Measurements from ENCODE around the gene FANCG.

The FANCG gene

GRCh38 chr9:35060548-35061207 is 19.1 kb downstream of the FANCG start:
- Histone ChIP-seq H3K14ac (ENCODE audit: low read length in 2 of 2) (no peak overlapping the region), H3K9me3 (ENCODE audit: control insufficient read depth, low read length) (no peaks in the 10 kb centered on the region), H3K9ac (ENCODE audit: low read length) (no peak overlapping the region), H3K79me1 (replicated peaks; ENCODE audit: low read length, poor library complexity, severe bottlenecking) (peaks cover 50% of the 10 kb centered on the region), H3K4me1 (ENCODE audit: control insufficient read depth, insufficient read depth, low read depth, low read length) (no peaks in the 10 kb centered on the region), H3K27me3 (ENCODE audit: control insufficient read depth in 1 of 2, insufficient read depth in 1 of 2, low read length in 2 of 2) (no peaks in the 10 kb centered on the region), H2AFZ (ENCODE audit: low read depth, low read length) (no peak overlapping the region), H2BK120ac (ENCODE audit: low read depth, low read length) (no peak overlapping the region), H3K4me3 (ENCODE audit: insufficient read depth in 1 of 2, low read depth in 1 of 2, low read length in 2 of 2) (no peak overlapping the region), H3K27ac (ENCODE audit: low read length, poor library complexity, severe bottlenecking) (no peak overlapping the region), H2BK15ac (ENCODE audit: low read depth, poor library complexity, severe bottlenecking) (no peak overlapping the region), H3K23ac (ENCODE audit: low read length in 2 of 2) (no peak overlapping the region), H2AK5ac (ENCODE audit: low read length, severe bottlenecking) (no peak overlapping the region), H2BK5ac (ENCODE audit: low read depth, low read length, poor library complexity, severe bottlenecking) (no peak overlapping the region), H3K4me2 (ENCODE audit: low read length, poor library complexity, severe bottlenecking) (no peak overlapping the region), H2BK12ac (ENCODE audit: low read length in 2 of 2) (no peak overlapping the region), H4K91ac (ENCODE audit: low read length) (no peak overlapping the region), H4K8ac (ENCODE audit: low read length) (peak overlapping the region; percentile 27), H3K36me3 (ENCODE audit: control insufficient read depth in 1 of 2, insufficient read depth in 2 of 2, low read depth in 1 of 2, low read length in 2 of 2) (peaks cover 76 to 100% of the 10 kb centered on the region in 2 experiments), H3K18ac (ENCODE audit: low read depth in 1 of 2, low read length in 2 of 2) (no peak overlapping the region), H3K4ac (ENCODE audit: low read depth in 1 of 2, low read length in 2 of 2) (no peak overlapping the region)
- 98% methylated on average over 11 of the region's 11 CpGs for WGBS
- no peak for DNase-seq

GRCh38 chr9:35059438-35059837 is 20.3 kb downstream of the FANCG start:
- Histone ChIP-seq H3K4me2 (ENCODE audit: low read length, poor library complexity, severe bottlenecking) (no peak overlapping the region), H2BK12ac (ENCODE audit: low read length in 2 of 2) (no peak overlapping the region), H3K14ac (ENCODE audit: low read length in 2 of 2) (no peak overlapping the region), H3K4ac (ENCODE audit: low read depth in 1 of 2, low read length in 2 of 2) (no peak overlapping the region), H4K8ac (ENCODE audit: low read length) (no peak overlapping the region), H3K9me3 (ENCODE audit: control insufficient read depth, low read length) (no peaks in the 10 kb centered on the region), H2BK5ac (ENCODE audit: low read depth, low read length, poor library complexity, severe bottlenecking) (no peak overlapping the region), H3K9ac (ENCODE audit: low read length) (no peak overlapping the region), H3K27ac (ENCODE audit: low read length, poor library complexity, severe bottlenecking) (no peak overlapping the region), H2AK5ac (ENCODE audit: low read length, severe bottlenecking) (no peak overlapping the region), H3K4me3 (ENCODE audit: insufficient read depth in 1 of 2, low read depth in 1 of 2, low read length in 2 of 2) (no peak overlapping the region), H3K4me1 (ENCODE audit: control insufficient read depth, insufficient read depth, low read depth, low read length) (no peaks in the 10 kb centered on the region), H3K23ac (ENCODE audit: low read length in 2 of 2) (no peak overlapping the region), H4K91ac (ENCODE audit: low read length) (no peak overlapping the region), H3K27me3 (ENCODE audit: control insufficient read depth in 1 of 2, insufficient read depth in 1 of 2, low read length in 2 of 2) (no peaks in the 10 kb centered on the region), H3K79me1 (replicated peaks; ENCODE audit: low read length, poor library complexity, severe bottlenecking) (peaks cover 47% of the 10 kb centered on the region), H2BK120ac (ENCODE audit: low read depth, low read length) (no peak overlapping the region), H2AFZ (ENCODE audit: low read depth, low read length) (no peak overlapping the region), H2BK15ac (ENCODE audit: low read depth, poor library complexity, severe bottlenecking) (no peak overlapping the region), H3K36me3 (ENCODE audit: control insufficient read depth in 1 of 2, insufficient read depth in 2 of 2, low read depth in 1 of 2, low read length in 2 of 2) (peaks cover 71 to 100% of the 10 kb centered on the region in 2 experiments), H3K18ac (ENCODE audit: low read depth in 1 of 2, low read length in 2 of 2) (no peak overlapping the region)
- WGBS = 97% methylated on average over 10 of the region's 10 CpGs
- DNase-seq = no peak

- no peak overlapping the region for H2BK12ac ChIP-seq (ENCODE audit: low read length in 2 of 2)
- no peaks in the 10 kb centered on the region for H3K9me3 ChIP-seq (ENCODE audit: control insufficient read depth, low read length)
- H3K4me3 ChIP-seq (ENCODE audit: insufficient read depth in 1 of 2, low read depth in 1 of 2, low read length in 2 of 2) = no peak overlapping the region
- H3K18ac ChIP-seq (ENCODE audit: low read depth in 1 of 2, low read length in 2 of 2) = no peak overlapping the region
- no peak overlapping the region for H2BK120ac ChIP-seq (ENCODE audit: low read depth, low read length)
- H2AFZ ChIP-seq (ENCODE audit: low read depth, low read length) = no peak overlapping the region
- H3K4me1 ChIP-seq (ENCODE audit: control insufficient read depth, insufficient read depth, low read depth, low read length) = no peaks in the 10 kb centered on the region
- 98% methylated on average over 8 of the region's 8 CpGs for WGBS
- H3K4me2 ChIP-seq (ENCODE audit: low read length, poor library complexity, severe bottlenecking) = no peak overlapping the region
- H2BK15ac ChIP-seq (ENCODE audit: low read depth, poor library complexity, severe bottlenecking) = no peak overlapping the region
- H3K27ac ChIP-seq (ENCODE audit: low read length, poor library complexity, severe bottlenecking) = no peak overlapping the region
- H4K8ac ChIP-seq (ENCODE audit: low read length) = no peak overlapping the region
- no peaks in the 10 kb centered on the region for H3K27me3 ChIP-seq (ENCODE audit: control insufficient read depth in 1 of 2, insufficient read depth in 1 of 2, low read length in 2 of 2)
- peak overlapping the region in 1 of 2 experiments; percentile 67 for H3K4ac ChIP-seq (ENCODE audit: low read depth in 1 of 2, low read length in 2 of 2)
- no peak overlapping the region for H4K91ac ChIP-seq (ENCODE audit: low read length)
- H2AK5ac ChIP-seq (ENCODE audit: low read length, severe bottlenecking) = no peak overlapping the region
- no peak overlapping the region for H3K14ac ChIP-seq (ENCODE audit: low read length in 2 of 2)
- H3K23ac ChIP-seq (ENCODE audit: low read length in 2 of 2) = no peak overlapping the region
- no peak overlapping the region for H2BK5ac ChIP-seq (ENCODE audit: low read depth, low read length, poor library complexity, severe bottlenecking)
- no peak for DNase-seq
- H3K9ac ChIP-seq (ENCODE audit: low read length) = no peak overlapping the region
- H3K79me1 ChIP-seq (replicated peaks; ENCODE audit: low read length, poor library complexity, severe bottlenecking) = peaks cover 39% of the 10 kb centered on the region
- peaks cover 65 to 100% of the 10 kb centered on the region in 2 experiments for H3K36me3 ChIP-seq (ENCODE audit: control insufficient read depth in 1 of 2, insufficient read depth in 2 of 2, low read depth in 1 of 2, low read length in 2 of 2)
Measured at GRCh38 chr9:35057271-35057620, 22.5 kb downstream of the FANCG start.

GRCh38 chr9:35056571-35057270 is 23.0 kb downstream of the FANCG start:
- Histone ChIP-seq H3K9ac (ENCODE audit: low read length) (no peak overlapping the region), H3K9me3 (ENCODE audit: control insufficient read depth, low read length) (no peaks in the 10 kb centered on the region), H3K18ac (ENCODE audit: low read depth in 1 of 2, low read length in 2 of 2) (no peak overlapping the region), H2BK15ac (ENCODE audit: low read depth, poor library complexity, severe bottlenecking) (no peak overlapping the region), H3K14ac (ENCODE audit: low read length in 2 of 2) (no peak overlapping the region), H3K4me2 (ENCODE audit: low read length, poor library complexity, severe bottlenecking) (no peak overlapping the region), H3K79me1 (replicated peaks; ENCODE audit: low read length, poor library complexity, severe bottlenecking) (peaks cover 37% of the 10 kb centered on the region), H3K4ac (ENCODE audit: low read depth in 1 of 2, low read length in 2 of 2) (no peak overlapping the region), H3K27ac (ENCODE audit: low read length, poor library complexity, severe bottlenecking) (no peak overlapping the region), H2BK5ac (ENCODE audit: low read depth, low read length, poor library complexity, severe bottlenecking) (no peak overlapping the region), H4K91ac (ENCODE audit: low read length) (no peak overlapping the region), H4K8ac (ENCODE audit: low read length) (no peak overlapping the region), H2AFZ (ENCODE audit: low read depth, low read length) (no peak overlapping the region), H3K4me1 (ENCODE audit: control insufficient read depth, insufficient read depth, low read depth, low read length) (no peaks in the 10 kb centered on the region), H3K23ac (ENCODE audit: low read length in 2 of 2) (no peak overlapping the region), H2BK120ac (ENCODE audit: low read depth, low read length) (no peak overlapping the region), H3K4me3 (ENCODE audit: insufficient read depth in 1 of 2, low read depth in 1 of 2, low read length in 2 of 2) (no peak overlapping the region), H2BK12ac (ENCODE audit: low read length in 2 of 2) (no peak overlapping the region), H3K36me3 (ENCODE audit: control insufficient read depth in 1 of 2, insufficient read depth in 2 of 2, low read depth in 1 of 2, low read length in 2 of 2) (peaks cover 63 to 98% of the 10 kb centered on the region in 2 experiments), H2AK5ac (ENCODE audit: low read length, severe bottlenecking) (no peak overlapping the region), H3K27me3 (ENCODE audit: control insufficient read depth in 1 of 2, insufficient read depth in 1 of 2, low read length in 2 of 2) (no peaks in the 10 kb centered on the region)
- 99% methylated on average over 9 of the region's 9 CpGs for WGBS
- no peak for DNase-seq

Data from mesenchymal stem cell (in vitro differentiated cells and primary cell).